ENCODE data around the gene AOPEP. TPM values are rescaled to one million over a fixed set of nuclear protein-coding genes. Genes with fewer than 3 reads are reported as not detected.

AOPEP gene
- total and polyA plus RNA-seq, 2 of the 13 experiments (the other 11 are each of a cell fraction or from before 2014, with no cell fraction given) = 22.2 to 41.6 TPM

GRCh38 chr9:94991961-94992907 is 265.7 kb downstream of the AOPEP start (continued):
- TF ChIP-seq ZHX2 (IDR thresholded peaks at IDR 0.05; ENCODE audit: low read depth) (no peak), ZHX2 (CRISPR knock-in tag; IDR thresholded peaks at IDR 0.05; ENCODE audit: borderline replicate concordance) (no peak), RBAK (CRISPR knock-in tag; IDR thresholded peaks at IDR 0.05) (peak; percentile 22; the same call in 1 of the 2 replicates), PAXIP1 (CRISPR knock-in tag; conservative IDR thresholded peaks at IDR 0.05) (peak; percentile 83), RFX3 (CRISPR knock-in tag; IDR thresholded peaks at IDR 0.05) (no peak), ZBTB3 (CRISPR knock-in tag; IDR thresholded peaks at IDR 0.05; ENCODE audit: borderline replicate concordance, low read depth) (no peak), MTERF4 (CRISPR knock-in tag; IDR thresholded peaks at IDR 0.05) (no peak), ZNF891 (CRISPR knock-in tag; IDR thresholded peaks at IDR 0.05) (no peak), KAT8 (CRISPR knock-in tag; IDR thresholded peaks at IDR 0.05) (peak; percentile 64; the same call in 1 of the 2 replicates), HNRNPLL (IDR thresholded peaks at IDR 0.05; ENCODE audit: low read depth, low read length, poor library complexity, severe bottlenecking) (no peak), BCLAF1 (IDR thresholded peaks at IDR 0.05) (no peak), ZNF292 (CRISPR knock-in tag; IDR thresholded peaks at IDR 0.05; ENCODE audit: borderline replicate concordance, low read depth) (peak; percentile 97)
